Naive thymus-derived CD4-positive, alpha-beta T cell (primary cell): Measurements from ENCODE around the gene SQSTM1. TPM values are rescaled to one million over a fixed set of nuclear protein-coding genes. Genes with fewer than 3 reads are reported as not detected.

Experiments used
- ATAC-seq: fragments of 150-1000 bp; cut with Tn5 transposase; 2 replicates; pipeline ENCODE4 v1.10.0; 2021; ENCODE audit warnings: mild to moderate bottlenecking, moderate library complexity
- CTCF ChIA-PET: fragments of 350-600 bp; sonication (Branson Sonifier 250); formaldehyde crosslinking; loops from one replicate; lab custom pipeline; 2021; ENCODE audit warnings: antibody characterized with exemption; lab: Charles Lee
- POLR2A ChIA-PET: fragments of 350-600 bp; sonication (Branson Sonifier 250); formaldehyde crosslinking; loops from one replicate; lab custom pipeline; 2021; ENCODE audit warnings: antibody characterized with exemption, inconsistent platforms; lab: Charles Lee
- DNase-seq, 9 donors: peaks; one replicate each; pipeline versions ENCODE4 v3.0.0 to v3.0.0-alpha.2; 2020 to 2022; ENCODE audit warnings: mixed read lengths in 1 of 9
- H3K27ac ChIP-seq: one replicate; pipeline ENCODE4 v1.7.0; 2013; ENCODE audit warnings: mild to moderate bottlenecking, low read depth, low read length, moderate library complexity
- H3K27me3 ChIP-seq, 2 donors: one replicate each; pipeline ENCODE4 v1.7.0; 2013; ENCODE audit warnings: low read length in 2 of 2, mild to moderate bottlenecking in 2 of 2, moderate library complexity in 2 of 2; ENCODE audit not compliant: control insufficient read depth in 2 of 2, insufficient read depth in 2 of 2
- H3K36me3 ChIP-seq, 3 experiments: 1 replicate in 2 of 3; 2 replicates in 1 of 3; pipeline ENCODE4 v1.7.0; 2013; ENCODE audit warnings: low read length in 3 of 3, mild to moderate bottlenecking in 3 of 3, moderate library complexity in 1 of 3; ENCODE audit not compliant: insufficient read depth in 3 of 3, control insufficient read depth in 2 of 3
- H3K4me1 ChIP-seq, 2 donors: one replicate each; pipeline ENCODE4 v1.7.0; 2013; ENCODE audit warnings: low read length in 2 of 2, mild to moderate bottlenecking in 2 of 2, moderate library complexity in 1 of 2; ENCODE audit not compliant: control insufficient read depth in 2 of 2, insufficient read depth in 2 of 2
- H3K4me3 ChIP-seq: 2 replicates; pipeline ENCODE4 v1.7.0; 2013; ENCODE audit warnings: mild to moderate bottlenecking, low read length
- H3K9me3 ChIP-seq, 3 experiments: 1 replicate in 2 of 3; 2 replicates in 1 of 3; pipeline ENCODE4 v1.7.0; 2013; ENCODE audit warnings: low read length in 3 of 3; ENCODE audit not compliant: control insufficient read depth in 2 of 3
- H3K27ac Mint-ChIP-seq, 9 donors: one replicate each; pipeline ENCODE4 v1.8.0; 2020 to 2022; ENCODE audit warnings: mixed read lengths in 9 of 9, mild to moderate bottlenecking in 8 of 9, moderate library complexity in 5 of 9, inconsistent platforms in 2 of 9
- H3K27me3 Mint-ChIP-seq, 5 donors: one replicate each; pipeline ENCODE4 v1.8.0; 2021 to 2022; ENCODE audit warnings: mixed read lengths in 5 of 5, mild to moderate bottlenecking in 1 of 5
- H3K36me3 Mint-ChIP-seq, 5 donors: one replicate each; pipeline ENCODE4 v1.8.0; 2020 to 2022; ENCODE audit warnings: mixed read lengths in 5 of 5, mild to moderate bottlenecking in 3 of 5, inconsistent platforms in 1 of 5
- H3K4me1 Mint-ChIP-seq, 7 donors: one replicate each; pipeline ENCODE4 v1.8.0; 2020 to 2022; ENCODE audit warnings: mixed read lengths in 7 of 7, mild to moderate bottlenecking in 3 of 7, inconsistent platforms in 1 of 7
- H3K4me3 Mint-ChIP-seq, 10 donors: one replicate each; pipeline ENCODE4 v1.8.0; 2020 to 2022; ENCODE audit warnings: mild to moderate bottlenecking in 10 of 10, mixed read lengths in 10 of 10, moderate library complexity in 6 of 10, inconsistent platforms in 2 of 10
- H3K9me3 Mint-ChIP-seq, 11 donors: one replicate each; pipeline ENCODE4 v1.8.0; 2020 to 2022; ENCODE audit warnings: mixed read lengths in 11 of 11, mild to moderate bottlenecking in 4 of 11, inconsistent platforms in 1 of 11, moderate library complexity in 1 of 11
- intact Hi-C, 2 donors: fragments of 100-400 bp; cut with micrococcal nuclease; formaldehyde crosslinking; loops; one replicate each; pipeline ENCODE4 v1.15.1; 2023
- polyA plus RNA-seq, 2 donors: library from polyadenylated mRNA; unstranded; fragments of 300-500 nt; fragmentation: Illumina TruSeq; gene quantifications; one replicate each; pipeline ENCODE4 v1.2.3, GENCODE V29; 2021
- total RNA-seq, 6 experiments: library from RNA in 5 of 6; stranded (reverse) in 5 of 6; gene quantifications; 1 replicate in 5 of 6; 2 replicates in 1 of 6; pipeline ENCODE4 v1.2.3 and lab custom pipeline; 2021 to 2026

Gene SQSTM1
- total and polyA plus RNA-seq, 7 experiments from 2014 or later, result 129 to 309 (median 222) TPM

GRCh38 chr5:179872055-179872827, 51.5 kb downstream of the SQSTM1 start:
- Mint-ChIP-seq H3K4me3 (no peak overlapping the region), H3K4me1 (peaks cover 0 to 2% (median 0%) of the 10 kb centered on the region in 7 donors), H3K9me3 (peaks cover 0 to 1% (median 0%) of the 10 kb centered on the region in 11 donors), H3K27ac (no peak overlapping the region), H3K27me3 (no peaks in the 10 kb centered on the region), H3K36me3 (peaks cover 0 to 20% (median 8%) of the 10 kb centered on the region in 5 donors)
- intact Hi-C loops, result no loop called here
- H3K4me1 ChIP-seq, result no peaks in the 10 kb centered on the region
- no peak for DNase-seq
- ChIA-PET POLR2A (interaction anchor here (0.5 kb wide), 1 partner anchor 113 kb away, joined by 3 read pairs; no protein-coding TSS in a partner anchor), CTCF (no interaction called here)
- no peak for ATAC-seq
- H3K9me3 ChIP-seq, result no peaks in the 10 kb centered on the region
- H3K36me3 ChIP-seq, result peaks cover 0 to 74% (median 15%) of the 10 kb centered on the region in 3 experiments
- no peak overlapping the region for H3K27ac ChIP-seq
- no peaks in the 10 kb centered on the region for H3K27me3 ChIP-seq
- no peak overlapping the region for H3K4me3 ChIP-seq

- no peak overlapping the region for H3K27ac Mint-ChIP-seq
- no peaks in the 10 kb centered on the region for H3K9me3 Mint-ChIP-seq
- no peak for DNase-seq
- no peak overlapping the region for H3K4me3 Mint-ChIP-seq
- Histone ChIP-seq H3K27ac (no peak overlapping the region), H3K4me3 (no peak overlapping the region), H3K9me3 (no peaks in the 10 kb centered on the region), H3K36me3 (peaks cover 0 to 74% (median 15%) of the 10 kb centered on the region in 3 experiments), H3K4me1 (no peaks in the 10 kb centered on the region), H3K27me3 (no peaks in the 10 kb centered on the region)
- no peak for ATAC-seq
- POLR2A ChIA-PET, result interaction anchor here (0.5 kb wide), 1 partner anchor 114 kb away, joined by 3 read pairs; no protein-coding TSS in a partner anchor
- CTCF ChIA-PET, result no interaction called here
- H3K36me3 Mint-ChIP-seq, result peaks cover 0 to 25% (median 11%) of the 10 kb centered on the region in 5 donors
- intact Hi-C loops, result no loop called here
- H3K27me3 Mint-ChIP-seq, result no peaks in the 10 kb centered on the region
- H3K4me1 Mint-ChIP-seq, result peaks cover 0 to 2% (median 0%) of the 10 kb centered on the region in 7 donors
Observed at GRCh38 chr5:179872828-179873575, 52.3 kb downstream of the SQSTM1 start.

GRCh38 chr5:179873588-179874110, 52.9 kb downstream of the SQSTM1 start:
- intact Hi-C loops, result no loop called here
- CTCF ChIA-PET, result no interaction called here

GRCh38 chr5:179874136-179874535, 53.4 kb downstream of the SQSTM1 start:
- Histone ChIP-seq H3K27me3 (no peaks in the 10 kb centered on the region), H3K4me3 (no peak overlapping the region), H3K4me1 (no peaks in the 10 kb centered on the region), H3K36me3 (peaks cover 0 to 85% (median 15%) of the 10 kb centered on the region in 3 experiments), H3K9me3 (no peaks in the 10 kb centered on the region), H3K27ac (no peak overlapping the region)
- Mint-ChIP-seq H3K9me3 (no peaks in the 10 kb centered on the region), H3K4me1 (no peaks in the 10 kb centered on the region), H3K4me3 (no peak overlapping the region), H3K27ac (no peak overlapping the region), H3K36me3 (peaks cover 0 to 25% (median 12%) of the 10 kb centered on the region in 5 donors), H3K27me3 (no peaks in the 10 kb centered on the region)
- ATAC-seq, result no peak
- CTCF ChIA-PET, result no interaction called here
- DNase-seq, result no peak
- POLR2A ChIA-PET, result no interaction called here
- intact Hi-C loops, result no loop called here

More at GRCh38 chr5:179873588-179874110, 52.9 kb downstream of the SQSTM1 start:
- no peak overlapping the region for H3K4me3 ChIP-seq
- POLR2A ChIA-PET, result no interaction called here
- H3K27ac Mint-ChIP-seq, result no peak overlapping the region
- no peaks in the 10 kb centered on the region for H3K4me1 ChIP-seq
- no peak for ATAC-seq
- H3K36me3 ChIP-seq, result peaks cover 0 to 80% (median 15%) of the 10 kb centered on the region in 3 experiments
- DNase-seq, result no peak
- no peak overlapping the region for H3K27ac ChIP-seq
- no peaks in the 10 kb centered on the region for H3K27me3 ChIP-seq
- no peaks in the 10 kb centered on the region for H3K27me3 Mint-ChIP-seq
- no peaks in the 10 kb centered on the region for H3K4me1 Mint-ChIP-seq
- peaks cover 0 to 25% (median 12%) of the 10 kb centered on the region in 5 donors for H3K36me3 Mint-ChIP-seq
- no peak overlapping the region for H3K4me3 Mint-ChIP-seq
- no peaks in the 10 kb centered on the region for H3K9me3 ChIP-seq
- H3K9me3 Mint-ChIP-seq, result no peaks in the 10 kb centered on the region

- no peaks in the 10 kb centered on the region for H3K4me1 Mint-ChIP-seq
- ATAC-seq (no peak), DNase-seq (no peak)
- POLR2A ChIA-PET, result no interaction called here
- no peak overlapping the region for H3K27ac ChIP-seq
- H3K9me3 Mint-ChIP-seq, result no peaks in the 10 kb centered on the region
- peaks cover 0 to 25% (median 12%) of the 10 kb centered on the region in 5 donors for H3K36me3 Mint-ChIP-seq
- CTCF ChIA-PET, result interaction anchor here (0.6 kb wide), 1 partner anchor 28 kb away, joined by 5 read pairs; no protein-coding TSS in a partner anchor
- no peak overlapping the region for H3K4me3 Mint-ChIP-seq
- H3K27me3 ChIP-seq, result no peaks in the 10 kb centered on the region
- H3K9me3 ChIP-seq, result no peaks in the 10 kb centered on the region
- H3K4me1 ChIP-seq, result no peaks in the 10 kb centered on the region
- peaks cover 0 to 88% (median 15%) of the 10 kb centered on the region in 3 experiments for H3K36me3 ChIP-seq
- no peak overlapping the region for H3K4me3 ChIP-seq
- no peak overlapping the region for H3K27ac Mint-ChIP-seq
- H3K27me3 Mint-ChIP-seq, result no peaks in the 10 kb centered on the region
- intact Hi-C loops, result no loop called here
Observed at GRCh38 chr5:179874536-179875292, 54.0 kb downstream of the SQSTM1 start.
